ENCODE data around the gene TFB1M. TPM values are rescaled to one million over a fixed set of nuclear protein-coding genes. Genes with fewer than 3 reads are reported as not detected.

The TFB1M gene
- total and polyA plus RNA-seq, 9 donors: 9.1 to 15.9 (median 11.3) TPM

DNA sequence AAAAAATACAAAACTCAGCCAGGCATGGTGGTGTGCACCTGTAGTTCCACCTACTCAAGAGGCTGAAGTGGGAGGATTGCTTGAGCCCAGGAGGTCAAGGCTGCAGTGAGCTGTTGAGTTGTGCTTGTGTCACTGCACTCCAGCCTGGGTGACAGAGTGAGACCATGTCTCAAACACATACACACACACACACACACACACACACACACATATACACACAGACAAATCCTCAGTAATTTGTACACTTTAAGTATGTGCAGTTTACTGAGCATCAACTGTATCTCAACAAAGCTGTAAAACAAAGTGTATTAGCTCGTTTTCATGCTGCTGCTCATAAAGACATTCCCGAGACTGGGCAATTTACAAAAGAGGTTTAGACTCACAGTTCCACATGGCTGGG, 7.3 kb downstream of the TFB1M start:
- H3K4me1 ChIP-seq (ENCODE audit: control insufficient read depth, insufficient read depth, low read length): no peaks in the 10 kb centered on the region
- no peak for DNase-seq
- peaks cover 9% of the 10 kb centered on the region for H3K36me3 ChIP-seq (ENCODE audit: control insufficient read depth, insufficient read depth, low read length)
- no peak overlapping the region for H3K4me3 ChIP-seq (ENCODE audit: low read length)
- H3K27me3 ChIP-seq (ENCODE audit: control insufficient read depth, insufficient read depth, low read length): no peaks in the 10 kb centered on the region
- H3K27ac ChIP-seq (ENCODE audit: low read length): no peak overlapping the region
- H3K9me3 ChIP-seq (replicated peaks; ENCODE audit: control insufficient read depth, low read depth, low read length): no peaks in the 10 kb centered on the region
- WGBS (ENCODE audit: insufficient coverage): 76% methylated on average over 2 of the region's 2 CpGs

DNA sequence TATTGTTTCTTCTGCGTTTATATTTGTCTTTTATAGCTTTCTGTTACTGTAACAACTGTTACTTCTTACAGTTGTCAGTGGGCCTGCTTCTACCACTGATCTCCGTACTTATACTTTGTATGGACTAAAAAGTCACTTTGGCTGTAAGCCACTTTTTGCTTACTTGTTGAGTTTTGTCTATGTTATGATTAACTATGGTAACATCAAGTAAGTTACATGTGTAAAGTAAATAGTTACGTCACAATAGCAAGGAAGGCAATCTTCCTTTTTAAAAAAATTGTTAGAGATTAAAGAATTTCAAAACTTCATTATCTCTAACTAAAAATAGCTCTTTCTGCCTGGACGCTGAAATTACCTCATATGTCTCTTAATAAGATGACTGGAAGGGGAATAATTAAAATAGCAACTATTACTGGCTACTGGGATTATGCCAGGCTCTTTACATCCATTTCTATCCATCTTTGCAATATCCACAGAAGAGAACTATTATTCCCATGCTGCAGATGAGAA, 10.9 kb downstream of the TFB1M start:
- H3K27ac ChIP-seq (ENCODE audit: low read length): no peak overlapping the region
- H3K4me3 ChIP-seq (ENCODE audit: low read length): no peak overlapping the region
- WGBS (ENCODE audit: insufficient coverage): no CpG with 5 or more reads among the region's 4 CpGs
- no peaks in the 10 kb centered on the region for H3K9me3 ChIP-seq (replicated peaks; ENCODE audit: control insufficient read depth, low read depth, low read length)
- H3K27me3 ChIP-seq (ENCODE audit: control insufficient read depth, insufficient read depth, low read length): no peaks in the 10 kb centered on the region
- H3K36me3 ChIP-seq (ENCODE audit: control insufficient read depth, insufficient read depth, low read length): peaks cover 4% of the 10 kb centered on the region
- H3K4me1 ChIP-seq (ENCODE audit: control insufficient read depth, insufficient read depth, low read length): no peaks in the 10 kb centered on the region
- no peak for DNase-seq

DNA sequence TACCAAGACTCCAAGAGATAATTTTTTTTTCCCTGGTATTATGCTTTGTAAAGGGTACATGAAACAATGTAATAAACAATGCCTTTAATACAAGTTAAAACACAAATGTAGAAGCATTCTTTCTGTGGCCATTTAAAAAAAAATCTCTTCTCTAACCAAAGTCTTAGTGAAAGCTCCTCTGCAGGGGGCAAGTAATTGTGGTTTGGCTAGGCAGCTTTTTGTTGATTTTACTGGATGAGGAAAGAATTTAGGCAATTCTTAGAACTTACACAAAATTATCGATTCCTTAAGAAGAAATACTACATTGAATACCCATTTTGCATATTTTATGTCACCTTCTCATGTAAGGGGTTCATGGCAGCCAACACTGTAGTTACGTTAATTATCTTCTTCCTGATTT, 12.4 kb downstream of the TFB1M start:
- DNase-seq: no peak
- Histone ChIP-seq H3K27ac (ENCODE audit: low read length) (no peak overlapping the region), H3K4me3 (ENCODE audit: low read length) (no peak overlapping the region), H3K36me3 (ENCODE audit: control insufficient read depth, insufficient read depth, low read length) (peaks cover 7% of the 10 kb centered on the region), H3K4me1 (ENCODE audit: control insufficient read depth, insufficient read depth, low read length) (no peaks in the 10 kb centered on the region), H3K9me3 (replicated peaks; ENCODE audit: control insufficient read depth, low read depth, low read length) (no peaks in the 10 kb centered on the region), H3K27me3 (ENCODE audit: control insufficient read depth, insufficient read depth, low read length) (no peaks in the 10 kb centered on the region)
- no CpG with 5 or more reads among the region's 2 CpGs for WGBS (ENCODE audit: insufficient coverage)

DNA sequence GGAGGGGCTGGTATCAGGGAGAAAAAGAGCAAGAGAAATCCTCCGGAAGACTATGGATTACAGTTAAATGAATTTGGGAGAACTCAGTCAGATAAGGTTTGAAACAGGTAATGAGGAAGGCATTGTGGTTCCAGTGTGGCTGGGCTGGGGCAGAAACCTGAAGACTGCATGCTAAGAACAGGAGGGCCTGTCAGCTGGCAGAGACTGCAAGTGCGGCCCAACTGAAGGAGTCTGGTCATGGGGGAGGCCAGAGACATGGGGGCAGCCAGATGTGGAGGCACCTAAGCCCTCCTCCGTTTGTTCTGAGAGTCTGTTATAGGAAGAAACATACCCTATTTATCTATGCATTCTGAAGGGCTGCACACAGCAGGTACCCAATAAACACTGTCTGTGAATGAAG, 16.6 kb downstream of the TFB1M start:
- Histone ChIP-seq H3K4me3 (ENCODE audit: low read length) (no peak overlapping the region), H3K27me3 (ENCODE audit: control insufficient read depth, insufficient read depth, low read length) (no peaks in the 10 kb centered on the region), H3K27ac (ENCODE audit: low read length) (no peak overlapping the region), H3K36me3 (ENCODE audit: control insufficient read depth, insufficient read depth, low read length) (peaks cover 19% of the 10 kb centered on the region), H3K9me3 (replicated peaks; ENCODE audit: control insufficient read depth, low read depth, low read length) (no peaks in the 10 kb centered on the region), H3K4me1 (ENCODE audit: control insufficient read depth, insufficient read depth, low read length) (no peaks in the 10 kb centered on the region)
- DNase-seq: no peak
- WGBS (ENCODE audit: insufficient coverage): 100% methylated on average over 1 of the region's 3 CpGs

DNA sequence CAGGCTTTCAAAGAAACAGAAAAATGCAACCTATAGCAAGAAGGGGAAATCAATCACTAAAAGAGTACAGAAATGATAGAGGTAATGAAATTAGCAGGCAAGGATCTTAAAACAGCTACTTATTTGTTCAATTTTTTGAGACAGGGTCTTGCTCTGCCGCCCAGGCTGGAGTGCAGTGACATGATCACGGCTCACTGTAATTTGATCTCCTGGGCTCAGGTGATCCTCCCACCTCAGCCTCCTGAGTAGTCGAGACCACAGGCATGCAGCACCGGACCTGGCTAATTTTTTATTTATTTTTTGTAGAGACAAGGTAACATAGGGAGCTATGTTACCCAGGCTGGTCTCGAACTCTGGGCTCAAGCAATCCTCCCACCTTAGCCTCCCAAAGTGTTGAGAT, 21.6 kb downstream of the TFB1M start:
- DNase-seq: no peak
- no peaks in the 10 kb centered on the region for H3K4me1 ChIP-seq (ENCODE audit: control insufficient read depth, insufficient read depth, low read length)
- H3K27me3 ChIP-seq (ENCODE audit: control insufficient read depth, insufficient read depth, low read length): no peaks in the 10 kb centered on the region
- H3K27ac ChIP-seq (ENCODE audit: low read length): no peak overlapping the region
- no peak overlapping the region for H3K4me3 ChIP-seq (ENCODE audit: low read length)
- no peaks in the 10 kb centered on the region for H3K9me3 ChIP-seq (replicated peaks; ENCODE audit: control insufficient read depth, low read depth, low read length)
- H3K36me3 ChIP-seq (ENCODE audit: control insufficient read depth, insufficient read depth, low read length): peaks cover 24% of the 10 kb centered on the region
- WGBS (ENCODE audit: insufficient coverage): 100% methylated on average over 1 of the region's 5 CpGs

DNA sequence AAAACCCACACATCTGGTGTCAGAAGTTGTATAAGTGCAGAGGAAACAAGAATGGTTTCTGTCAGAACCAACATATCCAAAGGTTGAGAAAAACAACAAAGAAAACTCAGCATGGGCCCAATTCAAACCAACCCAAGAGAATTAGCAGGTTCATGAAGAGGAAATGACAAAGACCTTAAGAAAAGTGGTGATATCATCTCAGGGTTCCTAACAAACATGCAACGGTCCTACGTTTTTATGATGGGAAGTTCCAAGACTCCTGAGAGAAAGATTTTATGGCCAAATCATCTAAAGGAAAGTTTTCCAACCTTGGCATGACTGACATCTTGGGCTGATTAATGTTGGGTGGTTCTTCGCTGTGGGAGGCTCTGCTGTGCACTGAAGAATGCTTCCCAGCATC, 23.0 kb downstream of the TFB1M start:
- DNase-seq: no peak
- H3K9me3 ChIP-seq (replicated peaks; ENCODE audit: control insufficient read depth, low read depth, low read length): no peaks in the 10 kb centered on the region
- no peaks in the 10 kb centered on the region for H3K4me1 ChIP-seq (ENCODE audit: control insufficient read depth, insufficient read depth, low read length)
- H3K27ac ChIP-seq (ENCODE audit: low read length): no peak overlapping the region
- H3K27me3 ChIP-seq (ENCODE audit: control insufficient read depth, insufficient read depth, low read length): no peaks in the 10 kb centered on the region
- WGBS (ENCODE audit: insufficient coverage): no CpG with 5 or more reads among the region's 3 CpGs
- H3K4me3 ChIP-seq (ENCODE audit: low read length): no peak overlapping the region
- peaks cover 19% of the 10 kb centered on the region for H3K36me3 ChIP-seq (ENCODE audit: control insufficient read depth, insufficient read depth, low read length)

DNA sequence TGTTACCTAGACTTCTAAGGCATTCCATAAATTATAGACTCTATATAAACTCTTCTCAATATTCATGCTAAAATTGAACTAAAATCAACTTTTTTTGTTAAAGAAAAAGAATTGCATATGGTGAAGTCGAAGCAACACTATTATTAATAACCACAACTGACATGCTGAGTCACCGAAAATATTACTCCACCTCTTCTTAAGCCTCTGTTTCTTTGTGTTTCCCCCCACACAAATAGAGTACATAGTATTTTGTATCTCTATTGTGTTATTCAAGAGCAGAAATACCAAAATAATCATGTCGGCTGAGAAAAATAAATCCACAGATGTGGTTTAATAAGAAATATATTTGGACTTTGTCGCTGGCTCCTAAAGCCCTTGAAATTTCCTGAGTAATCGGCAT, 23.8 kb downstream of the TFB1M start:
- no peak overlapping the region for H3K27ac ChIP-seq (ENCODE audit: low read length)
- H3K27me3 ChIP-seq (ENCODE audit: control insufficient read depth, insufficient read depth, low read length): no peaks in the 10 kb centered on the region
- DNase-seq: no peak
- H3K4me3 ChIP-seq (ENCODE audit: low read length): no peak overlapping the region
- H3K36me3 ChIP-seq (ENCODE audit: control insufficient read depth, insufficient read depth, low read length): peaks cover 14% of the 10 kb centered on the region
- H3K4me1 ChIP-seq (ENCODE audit: control insufficient read depth, insufficient read depth, low read length): no peaks in the 10 kb centered on the region
- no peaks in the 10 kb centered on the region for H3K9me3 ChIP-seq (replicated peaks; ENCODE audit: control insufficient read depth, low read depth, low read length)
- WGBS (ENCODE audit: insufficient coverage): no CpG with 5 or more reads among the region's 5 CpGs

DNA sequence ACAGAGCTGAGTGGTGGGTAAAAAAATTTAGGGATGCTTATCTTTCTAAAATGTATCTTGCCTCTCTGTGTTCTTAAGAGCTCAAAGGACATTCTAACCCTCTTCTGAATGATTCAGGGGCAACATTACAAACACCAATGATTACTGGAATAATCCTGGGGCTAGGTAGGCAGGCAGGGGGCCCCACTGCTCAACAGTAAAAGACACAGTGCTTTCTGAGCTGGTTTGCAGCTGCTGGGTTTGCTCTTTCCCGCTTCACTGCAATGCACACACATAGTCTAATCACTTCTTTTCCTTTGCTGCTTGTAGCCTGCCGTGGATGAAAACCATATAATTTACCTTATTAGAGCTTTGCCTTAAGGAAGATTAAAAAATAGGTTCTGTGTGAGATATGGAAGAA, 26.5 kb downstream of the TFB1M start:
- H3K36me3 ChIP-seq (ENCODE audit: control insufficient read depth, insufficient read depth, low read length): peaks cover 17% of the 10 kb centered on the region
- no peaks in the 10 kb centered on the region for H3K4me1 ChIP-seq (ENCODE audit: control insufficient read depth, insufficient read depth, low read length)
- DNase-seq: no peak
- no peaks in the 10 kb centered on the region for H3K9me3 ChIP-seq (replicated peaks; ENCODE audit: control insufficient read depth, low read depth, low read length)
- whole genome bisulfite sequencing (ENCODE audit: insufficient coverage): no CpG with 5 or more reads among the region's 2 CpGs
- no peak overlapping the region for H3K27ac ChIP-seq (ENCODE audit: low read length)
- no peak overlapping the region for H3K4me3 ChIP-seq (ENCODE audit: low read length)
- H3K27me3 ChIP-seq (ENCODE audit: control insufficient read depth, insufficient read depth, low read length): no peaks in the 10 kb centered on the region

DNA sequence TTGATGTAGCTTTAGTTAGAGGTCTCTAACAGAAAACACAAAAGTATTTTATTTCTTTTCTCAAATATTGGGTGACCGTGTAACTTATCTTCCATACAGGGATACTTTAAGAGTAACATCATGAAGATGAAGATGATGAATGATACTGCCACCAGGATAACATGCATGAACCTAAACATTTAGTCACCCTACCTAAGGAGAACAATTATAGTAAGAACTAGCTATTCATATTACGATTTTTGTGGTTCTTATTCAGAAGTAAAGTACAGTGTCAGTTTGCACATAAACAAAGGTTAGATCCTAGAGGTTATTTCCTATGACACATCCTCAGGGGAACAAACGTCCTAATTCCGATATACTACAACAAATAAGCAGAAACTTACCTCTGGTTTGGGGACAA, 29.5 kb downstream of the TFB1M start:
- peaks cover 13% of the 10 kb centered on the region for H3K36me3 ChIP-seq (ENCODE audit: control insufficient read depth, insufficient read depth, low read length)

DNA sequence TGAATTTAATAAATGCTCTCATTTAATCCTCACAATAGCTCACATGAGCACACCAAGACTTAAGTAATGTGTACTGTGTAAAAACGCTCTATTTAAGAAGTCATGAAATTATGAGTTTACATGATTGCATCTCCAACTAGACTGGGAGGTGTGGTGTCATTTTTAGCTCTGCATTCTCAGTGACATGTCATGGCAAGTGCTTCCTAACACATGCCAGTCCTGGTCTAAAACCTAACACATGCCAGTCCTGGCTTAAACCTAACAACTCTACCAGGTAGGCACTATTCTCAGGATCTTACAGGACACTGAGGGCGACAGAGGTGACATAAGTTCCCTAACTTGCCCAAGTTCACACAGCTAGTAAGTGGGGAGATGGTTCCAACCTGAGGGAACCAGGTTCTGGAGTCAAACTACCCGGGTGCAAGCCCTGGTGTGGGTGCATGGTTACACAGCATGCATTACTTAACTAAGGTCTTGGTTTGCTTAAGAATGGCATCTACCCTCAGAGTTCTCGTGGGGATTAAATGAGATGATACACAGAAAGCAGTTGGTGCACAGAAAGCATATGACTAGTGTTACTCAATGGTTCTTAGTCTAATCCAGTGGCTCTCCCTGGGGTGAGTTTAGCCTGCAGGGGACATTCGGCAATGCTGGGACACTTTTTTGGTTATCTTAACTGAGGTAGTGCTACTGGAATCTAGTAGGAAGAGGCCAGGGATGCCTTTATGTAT, 35.8 kb downstream of the TFB1M start:
- DNase-seq: no peak
- 100% methylated on average over 3 of the region's 5 CpGs for WGBS (ENCODE audit: insufficient coverage)
- Histone ChIP-seq H3K4me1 (ENCODE audit: control insufficient read depth, insufficient read depth, low read length) (no peaks in the 10 kb centered on the region), H3K9me3 (replicated peaks; ENCODE audit: control insufficient read depth, low read depth, low read length) (no peaks in the 10 kb centered on the region), H3K36me3 (ENCODE audit: control insufficient read depth, insufficient read depth, low read length) (peaks cover 5% of the 10 kb centered on the region), H3K27me3 (ENCODE audit: control insufficient read depth, insufficient read depth, low read length) (no peaks in the 10 kb centered on the region), H3K27ac (ENCODE audit: low read length) (no peak overlapping the region), H3K4me3 (ENCODE audit: low read length) (no peak overlapping the region)

More for the DNA sequence above, 29.5 kb downstream of the TFB1M start:
- no peak overlapping the region for H3K4me3 ChIP-seq (ENCODE audit: low read length)
- H3K27ac ChIP-seq (ENCODE audit: low read length): no peak overlapping the region
- no peaks in the 10 kb centered on the region for H3K9me3 ChIP-seq (replicated peaks; ENCODE audit: control insufficient read depth, low read depth, low read length)
- DNase-seq: no peak
- WGBS (ENCODE audit: insufficient coverage): no CpG with 5 or more reads among the region's 4 CpGs
- H3K4me1 ChIP-seq (ENCODE audit: control insufficient read depth, insufficient read depth, low read length): no peaks in the 10 kb centered on the region
- H3K27me3 ChIP-seq (ENCODE audit: control insufficient read depth, insufficient read depth, low read length): no peaks in the 10 kb centered on the region

DNA sequence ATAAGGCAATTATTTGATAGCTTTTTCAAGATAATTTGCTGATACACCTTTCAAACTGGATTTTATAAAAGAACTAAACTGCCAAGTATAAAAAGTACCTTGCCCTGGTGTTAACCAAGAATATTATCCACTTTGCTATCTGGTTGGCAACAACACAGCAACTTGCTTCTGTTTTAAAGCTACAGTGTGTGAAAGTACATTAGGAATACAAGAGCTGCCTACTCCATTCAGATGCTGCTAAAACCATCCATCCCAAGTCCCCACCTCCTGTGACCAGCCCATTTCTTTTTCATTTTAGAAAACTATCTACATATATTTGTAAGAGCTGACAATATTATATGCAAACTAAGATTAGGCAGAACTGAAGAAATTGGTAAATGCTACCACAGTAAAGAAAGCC, 37.6 kb downstream of the TFB1M start:
- H3K36me3 ChIP-seq (ENCODE audit: control insufficient read depth, insufficient read depth, low read length): peaks cover 5% of the 10 kb centered on the region
- no peaks in the 10 kb centered on the region for H3K4me1 ChIP-seq (ENCODE audit: control insufficient read depth, insufficient read depth, low read length)
- no peak overlapping the region for H3K27ac ChIP-seq (ENCODE audit: low read length)
- DNase-seq: no peak
- H3K4me3 ChIP-seq (ENCODE audit: low read length): no peak overlapping the region
- no peaks in the 10 kb centered on the region for H3K27me3 ChIP-seq (ENCODE audit: control insufficient read depth, insufficient read depth, low read length)
- no peaks in the 10 kb centered on the region for H3K9me3 ChIP-seq (replicated peaks; ENCODE audit: control insufficient read depth, low read depth, low read length)
